ENCODE results near the gene MRPL53. TPM values are rescaled to one million over a fixed set of nuclear protein-coding genes. Genes with fewer than 3 reads are reported as not detected.

Gene MRPL53
- total RNA-seq, 4 donors from 2014 or later: 15.0 to 49.4 (median 40.9) TPM

DNA sequence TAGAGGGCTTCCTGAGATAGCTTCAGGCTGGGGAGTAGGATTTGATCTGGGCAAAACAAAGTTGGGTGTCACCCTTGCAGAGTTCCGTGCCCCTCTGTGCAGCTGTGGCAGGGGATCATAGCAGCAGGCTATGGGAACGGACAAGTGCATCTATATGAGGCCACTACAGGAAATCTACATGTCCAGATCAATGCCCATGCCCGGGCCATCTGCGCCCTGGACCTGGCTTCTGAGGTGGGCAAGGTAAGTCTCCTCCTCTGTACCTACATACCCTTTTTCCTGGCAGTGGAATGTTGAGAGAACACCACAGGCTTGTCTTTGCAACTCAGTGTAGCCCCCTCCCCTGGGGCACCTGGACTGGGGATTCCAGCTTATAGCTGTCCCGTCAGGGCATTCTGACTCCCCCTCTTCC is 47.5 kb downstream of the MRPL53 start:
- Histone ChIP-seq H3K4me1 (peaks cover 8 to 9% of the 10 kb centered on the region in 2 donors), H3K27ac (no peak overlapping the region), H3K9me3 (no peaks in the 10 kb centered on the region), H3K4me3 (replicated peaks in 1 of 3) (no peak overlapping the region), H3K36me3 (peaks cover 22 to 26% of the 10 kb centered on the region in 2 donors), H3K27me3 (no peaks in the 10 kb centered on the region)
- no peak for DNase-seq
- TF ChIP-seq, protein P1, sequence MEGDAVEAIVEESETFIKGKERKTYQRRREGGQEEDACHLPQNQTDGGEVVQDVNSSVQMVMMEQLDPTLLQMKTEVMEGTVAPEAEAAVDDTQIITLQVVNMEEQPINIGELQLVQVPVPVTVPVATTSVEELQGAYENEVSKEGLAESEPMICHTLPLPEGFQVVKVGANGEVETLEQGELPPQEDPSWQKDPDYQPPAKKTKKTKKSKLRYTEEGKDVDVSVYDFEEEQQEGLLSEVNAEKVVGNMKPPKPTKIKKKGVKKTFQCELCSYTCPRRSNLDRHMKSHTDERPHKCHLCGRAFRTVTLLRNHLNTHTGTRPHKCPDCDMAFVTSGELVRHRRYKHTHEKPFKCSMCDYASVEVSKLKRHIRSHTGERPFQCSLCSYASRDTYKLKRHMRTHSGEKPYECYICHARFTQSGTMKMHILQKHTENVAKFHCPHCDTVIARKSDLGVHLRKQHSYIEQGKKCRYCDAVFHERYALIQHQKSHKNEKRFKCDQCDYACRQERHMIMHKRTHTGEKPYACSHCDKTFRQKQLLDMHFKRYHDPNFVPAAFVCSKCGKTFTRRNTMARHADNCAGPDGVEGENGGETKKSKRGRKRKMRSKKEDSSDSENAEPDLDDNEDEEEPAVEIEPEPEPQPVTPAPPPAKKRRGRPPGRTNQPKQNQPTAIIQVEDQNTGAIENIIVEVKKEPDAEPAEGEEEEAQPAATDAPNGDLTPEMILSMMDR (IDR thresholded peaks at IDR 0.05): no peak
- TF ChIP-seq POLR2A (IDR thresholded peaks at IDR 0.05): no peak
- intact Hi-C loops (cut with DNase I): no loop called here
- WGBS, 2 donors: 64 to 86% methylated on average over 2 to 5 of the region's 5 CpGs

DNA sequence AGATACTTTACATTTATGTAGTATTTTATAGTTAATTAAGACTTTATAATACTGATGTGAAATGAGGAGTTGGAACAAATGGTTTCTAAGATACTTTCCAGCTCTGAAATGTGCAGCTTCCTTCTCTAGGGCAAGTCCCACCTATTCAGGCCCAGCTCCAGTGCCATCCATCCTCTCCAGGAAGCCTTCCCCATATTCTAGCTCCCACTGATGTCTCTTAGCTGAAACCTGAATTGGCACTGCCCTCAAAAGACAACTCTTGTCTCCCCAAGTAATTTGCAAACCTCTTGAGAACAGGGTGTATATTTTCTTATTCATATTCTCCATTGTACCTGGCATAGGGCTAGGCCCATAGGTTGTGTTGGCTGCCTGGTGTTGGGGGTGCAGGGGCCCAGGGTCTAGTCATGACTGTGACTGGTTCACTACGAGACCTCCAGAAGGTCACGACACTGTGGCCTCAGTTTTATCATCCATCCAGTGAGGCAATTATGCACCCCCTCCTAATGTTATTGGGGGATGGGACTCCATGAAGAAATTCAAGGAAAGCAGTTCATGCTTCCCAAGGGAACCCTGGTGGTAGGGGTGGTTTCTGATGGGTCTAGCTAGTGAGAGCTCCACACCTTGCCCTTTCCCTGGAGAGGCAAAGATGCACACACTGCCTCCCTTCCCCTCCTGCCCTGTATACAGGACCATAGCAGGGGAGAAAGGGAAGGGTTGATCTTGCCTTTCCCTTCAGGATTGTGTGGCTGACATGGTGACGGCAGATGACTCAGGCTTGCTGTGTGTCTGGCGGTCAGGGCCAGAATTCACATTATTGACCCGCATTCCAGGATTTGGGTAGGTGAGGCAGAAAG is 48.1 kb downstream of the MRPL53 start:
- H3K36me3 ChIP-seq: peaks cover 17 to 19% of the 10 kb centered on the region in 2 donors
- H3K4me3 ChIP-seq (replicated peaks in 1 of 3): no peak overlapping the region
- WGBS, 2 donors: 87 to 93% methylated on average over 5 of the region's 5 CpGs
- peaks cover 8 to 9% of the 10 kb centered on the region in 2 donors for H3K4me1 ChIP-seq
- TF ChIP-seq POLR2A (IDR thresholded peaks at IDR 0.05): no peak
- TF ChIP-seq, protein P1 (IDR thresholded peaks at IDR 0.05): no peak
- intact Hi-C loops (cut with DNase I): no loop called here
- H3K27me3 ChIP-seq: no peaks in the 10 kb centered on the region
- H3K9me3 ChIP-seq: no peaks in the 10 kb centered on the region
- DNase-seq: no peak
- no peak overlapping the region for H3K27ac ChIP-seq

DNA sequence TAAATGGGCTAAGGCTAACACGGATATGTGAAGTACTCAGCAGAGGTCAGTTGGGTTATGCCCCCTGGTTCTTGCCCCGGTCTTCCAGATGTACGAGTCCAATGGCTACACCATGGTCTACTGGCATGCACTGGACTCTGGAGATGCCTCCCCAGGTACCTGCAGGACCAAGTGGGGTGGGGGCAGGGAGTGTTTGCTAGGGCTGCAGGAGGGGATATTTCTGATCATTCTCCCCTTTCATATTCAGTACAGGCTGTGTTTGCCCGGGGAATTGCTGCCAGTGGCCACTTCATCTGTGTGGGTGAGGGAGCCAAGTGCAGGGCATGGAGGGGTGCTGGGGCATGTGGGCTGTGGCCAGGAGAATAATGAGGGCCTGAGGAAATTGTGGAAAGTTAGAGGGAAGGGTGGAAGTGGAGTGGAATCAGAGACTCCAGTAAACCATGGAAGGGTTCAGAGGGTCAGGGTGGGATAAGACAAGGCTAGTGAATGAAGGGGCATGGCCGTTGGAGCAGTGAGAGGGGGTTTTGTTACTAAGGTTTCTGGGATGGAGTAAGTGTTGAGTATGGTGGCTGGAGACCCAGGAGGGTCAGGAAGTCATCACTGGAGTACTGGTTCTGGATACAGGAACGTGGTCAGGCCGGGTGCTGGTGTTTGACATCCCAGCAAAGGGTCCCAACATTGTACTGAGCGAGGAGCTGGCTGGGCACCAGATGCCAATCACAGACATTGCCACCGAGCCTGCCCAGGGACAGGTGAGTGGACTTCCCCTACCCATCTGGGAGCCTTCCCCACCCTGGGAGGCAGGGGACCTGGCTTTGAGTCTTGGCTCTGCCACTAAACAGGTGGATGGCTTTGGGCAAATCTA is 49.0 kb downstream of the MRPL53 start:
- no peaks in the 10 kb centered on the region for H3K27me3 ChIP-seq
- peaks cover 8 to 12% of the 10 kb centered on the region in 2 donors for H3K36me3 ChIP-seq
- H3K27ac ChIP-seq: no peak overlapping the region
- H3K4me1 ChIP-seq: peaks cover 8 to 9% of the 10 kb centered on the region in 2 donors
- no peaks in the 10 kb centered on the region for H3K9me3 ChIP-seq
- intact Hi-C loops (cut with DNase I): no loop called here
- TF ChIP-seq POLR2A (IDR thresholded peaks at IDR 0.05): no peak
- TF ChIP-seq, protein P1 (IDR thresholded peaks at IDR 0.05): no peak
- no peak for DNase-seq
- H3K4me3 ChIP-seq (replicated peaks in 1 of 3): no peak overlapping the region
- WGBS, 2 donors: 79 to 80% methylated on average over 9 of the region's 9 CpGs

Other genes starting within 250 kb of the MRPL53 start
- 10 to 100 TPM; 18.3 to 94.5 (median 59.8) TPM for gene SLC4A5, start 129.3 kb downstream of the MRPL53 start, total RNA-seq
- gene DCTN1, start 92.4 kb downstream of the MRPL53 start, total RNA-seq: 100 to 1,000 TPM in 3 of 4 donors, 10 to 100 TPM in 1; 82.6 to 124 (median 108) TPM
- gene C2orf81, start 51.1 kb downstream of the MRPL53 start, total RNA-seq: 1 to 10 TPM; 2.3 to 3.4 (median 3.1) TPM
- 10 to 100 TPM in 3 of 4 donors, 1 to 10 TPM in 1; 6.5 to 19.3 (median 13.6) TPM for gene WDR54, start 51.0 kb downstream of the MRPL53 start, total RNA-seq
- 10 to 100 TPM; 24.5 to 41.9 (median 35.6) TPM for gene RTKN, start 30.7 kb downstream of the MRPL53 start, total RNA-seq
- 10 to 100 TPM; 19.9 to 74.4 (median 46.1) TPM for gene INO80B, start 17.6 kb downstream of the MRPL53 start, total RNA-seq
- 100 to 1,000 TPM in 2 of 4 donors, 10 to 100 TPM in 2; 60.7 to 119 (median 102) TPM for gene WBP1, start 14.2 kb downstream of the MRPL53 start, total RNA-seq
- 10 to 100 TPM; 40.9 to 57.6 (median 51.3) TPM for gene MOGS, start 7.3 kb downstream of the MRPL53 start, total RNA-seq
- gene CCDC142, start 10.3 kb upstream of the MRPL53 start, total RNA-seq: 10 to 100 TPM; 13.6 to 58.7 (median 31.3) TPM
- 10 to 100 TPM; 18.9 to 38.0 (median 22.4) TPM for gene TTC31, start 10.4 kb upstream of the MRPL53 start, total RNA-seq
- 1 to 10 TPM in 2 of 4 donors, under 1 TPM in 1, not detected in 1; 0.50 to 2.6 (median 1.9) TPM for gene LBX2, start 26.9 kb upstream of the MRPL53 start, total RNA-seq
- 10 to 100 TPM; 11.0 to 25.9 (median 17.1) TPM for gene PCGF1, start 35.0 kb upstream of the MRPL53 start, total RNA-seq
- gene TLX2, start 41.8 kb upstream of the MRPL53 start, total RNA-seq: not detected
- not detected for gene DQX1, start 53.6 kb upstream of the MRPL53 start, total RNA-seq
- 100 to 1,000 TPM in 3 of 4 donors, 10 to 100 TPM in 1; 93.7 to 168 (median 112) TPM for gene AUP1, start 57.0 kb upstream of the MRPL53 start, total RNA-seq
- gene HTRA2, start 57.3 kb upstream of the MRPL53 start, total RNA-seq: 10 to 100 TPM; 27.3 to 45.9 (median 37.5) TPM
- 1 to 10 TPM in 3 of 4 donors, under 1 TPM in 1; 0.98 to 5.6 (median 2.2) TPM for gene LOXL3, start 81.3 kb upstream of the MRPL53 start, total RNA-seq
- gene DOK1, start 82.0 kb upstream of the MRPL53 start, total RNA-seq: 10 to 100 TPM; 14.4 to 19.4 (median 18.4) TPM
- 1 to 10 TPM in 3 of 4 donors, under 1 TPM in 1; 0.81 to 2.6 (median 1.8) TPM for gene M1AP, start 175.7 kb upstream of the MRPL53 start, total RNA-seq
- gene SEMA4F, start 181.6 kb upstream of the MRPL53 start, total RNA-seq: 1 to 10 TPM; 4.3 to 7.2 (median 6.1) TPM